ENCODE results near the gene ARSG.

Gene ARSG

GRCh38 chr17:68462381-68463210, 171.3 kb downstream of the ARSG start:
- TF ChIP-seq ZFX (IDR thresholded peaks at IDR 0.05) (no peak), CTCF (conservative IDR thresholded peaks at IDR 0.05) (peak; percentile 86)

GRCh38 chr17:68463211-68464019, 172.1 kb downstream of the ARSG start:
- no peak overlapping the region for H3K27ac ChIP-seq
- TF ChIP-seq CTCF (conservative IDR thresholded peaks at IDR 0.05) (peak; percentile 60), ZFX (IDR thresholded peaks at IDR 0.05) (no peak)

More at GRCh38 chr17:68462381-68463210, 171.3 kb downstream of the ARSG start:
- H3K27ac ChIP-seq = no peak overlapping the region

- H3K27ac ChIP-seq = no peak overlapping the region
- no peak for TF ChIP-seq ZFX (IDR thresholded peaks at IDR 0.05)
- TF ChIP-seq CTCF (conservative IDR thresholded peaks at IDR 0.05) = no peak
Measured at GRCh38 chr17:68468334-68468733, 177.0 kb downstream of the ARSG start.

GRCh38 chr17:68468788-68469187, 177.5 kb downstream of the ARSG start:
- TF ChIP-seq CTCF (conservative IDR thresholded peaks at IDR 0.05) = no peak
- TF ChIP-seq ZFX (IDR thresholded peaks at IDR 0.05) = no peak
- no peak overlapping the region for H3K27ac ChIP-seq

All from C4-2B (cell line).